Embryonic facial prominence (tissue), 1 donor: ENCODE data around the gene TKT.

Source experiments
- DNase-seq: peaks from one replicate; pipeline ENCODE4 v3.0.0-alpha.2; 2016; ENCODE audit errors: extremely low spot score

The TKT gene

DNA sequence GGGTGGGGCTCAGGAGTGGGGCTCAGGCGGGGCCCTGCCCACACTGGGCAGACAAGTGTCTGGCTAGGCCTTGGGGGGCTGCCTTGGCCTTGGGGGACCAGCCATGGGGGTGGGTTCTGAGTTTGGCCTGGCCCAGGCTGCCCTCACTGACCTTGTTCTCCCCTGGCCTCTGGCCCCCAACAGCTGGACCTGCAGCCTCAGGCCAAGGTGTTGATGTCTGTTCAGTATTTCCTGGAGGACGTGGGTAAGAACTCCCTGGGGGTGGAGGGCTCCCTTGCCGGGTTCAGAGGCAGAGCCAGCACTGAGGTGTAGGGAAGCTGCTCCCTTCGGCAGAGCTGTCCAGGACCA lies 74.8 kb downstream of the TKT start:
- DNase-seq, result no peak

DNA sequence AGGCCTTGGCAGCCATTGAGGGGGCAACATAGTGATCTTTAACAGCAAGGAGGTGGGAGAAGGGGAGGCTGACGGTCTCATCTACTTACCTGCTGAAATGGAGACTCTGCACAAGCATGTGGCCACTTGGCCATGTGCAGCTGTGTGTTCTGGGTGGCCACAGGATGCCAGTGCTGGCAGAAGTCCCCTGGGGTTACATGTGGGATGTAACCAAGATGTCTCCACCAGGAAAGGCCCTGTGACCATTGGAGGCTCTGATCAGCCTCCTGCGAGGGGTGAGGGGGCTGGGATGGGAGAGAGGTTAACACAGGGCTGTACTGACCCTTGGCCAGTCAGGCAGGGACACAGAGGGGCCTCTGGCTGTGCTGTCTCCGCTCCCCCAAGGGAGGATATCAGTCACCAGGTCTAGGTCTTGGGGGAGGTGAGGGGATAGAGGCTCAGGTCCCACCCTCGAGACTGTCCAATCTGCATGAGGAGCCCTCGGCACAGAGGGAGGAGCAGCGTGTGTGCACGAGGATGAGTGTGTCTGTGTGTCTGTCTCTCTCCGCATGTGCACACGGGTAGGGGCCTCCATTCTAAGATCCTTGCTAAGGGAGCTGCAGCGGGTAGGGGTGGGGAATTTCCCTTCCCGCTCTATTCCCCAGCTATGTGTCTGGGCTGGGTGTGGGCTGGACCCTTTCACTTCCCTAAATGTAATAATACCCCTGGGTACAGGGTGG lies 75.4 kb downstream of the TKT start:
- no peak for DNase-seq

DNA sequence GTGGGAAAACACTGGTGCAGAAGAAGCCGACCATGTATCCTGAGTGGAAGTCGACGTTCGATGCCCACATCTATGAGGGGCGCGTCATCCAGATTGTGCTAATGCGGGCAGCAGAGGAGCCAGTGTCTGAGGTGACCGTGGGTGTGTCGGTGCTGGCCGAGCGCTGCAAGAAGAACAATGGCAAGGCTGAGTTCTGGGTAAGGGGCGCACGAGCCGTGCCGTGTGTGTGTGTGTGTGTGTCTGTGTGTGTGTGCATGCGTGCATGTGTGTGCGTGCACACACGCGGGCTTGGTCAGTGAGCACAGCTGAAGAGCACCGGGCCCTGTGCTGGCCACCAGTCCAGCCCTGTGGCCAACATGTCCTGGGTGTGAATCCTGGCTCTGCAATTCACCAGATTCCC lies 76.2 kb downstream of the TKT start:
- DNase-seq, result no peak

DNA sequence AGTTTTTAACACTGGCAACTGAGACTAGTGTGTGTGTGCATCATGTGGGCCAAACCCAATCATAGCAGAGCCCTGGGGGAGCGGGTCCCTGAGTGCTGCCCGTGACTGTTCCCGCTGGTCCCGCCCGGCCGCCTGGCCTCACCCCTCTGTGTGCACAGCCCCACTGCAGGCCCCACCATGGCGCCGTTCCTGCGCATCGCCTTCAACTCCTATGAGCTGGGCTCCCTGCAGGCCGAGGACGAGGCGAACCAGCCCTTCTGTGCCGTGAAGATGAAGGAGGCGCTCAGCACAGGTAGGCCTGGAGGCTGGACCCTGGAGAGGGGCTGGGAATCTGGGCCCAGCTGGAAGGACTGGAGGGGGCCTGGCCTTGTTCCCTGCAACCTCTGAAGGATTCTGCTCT lies 77.6 kb downstream of the TKT start:
- no peak for DNase-seq

DNA sequence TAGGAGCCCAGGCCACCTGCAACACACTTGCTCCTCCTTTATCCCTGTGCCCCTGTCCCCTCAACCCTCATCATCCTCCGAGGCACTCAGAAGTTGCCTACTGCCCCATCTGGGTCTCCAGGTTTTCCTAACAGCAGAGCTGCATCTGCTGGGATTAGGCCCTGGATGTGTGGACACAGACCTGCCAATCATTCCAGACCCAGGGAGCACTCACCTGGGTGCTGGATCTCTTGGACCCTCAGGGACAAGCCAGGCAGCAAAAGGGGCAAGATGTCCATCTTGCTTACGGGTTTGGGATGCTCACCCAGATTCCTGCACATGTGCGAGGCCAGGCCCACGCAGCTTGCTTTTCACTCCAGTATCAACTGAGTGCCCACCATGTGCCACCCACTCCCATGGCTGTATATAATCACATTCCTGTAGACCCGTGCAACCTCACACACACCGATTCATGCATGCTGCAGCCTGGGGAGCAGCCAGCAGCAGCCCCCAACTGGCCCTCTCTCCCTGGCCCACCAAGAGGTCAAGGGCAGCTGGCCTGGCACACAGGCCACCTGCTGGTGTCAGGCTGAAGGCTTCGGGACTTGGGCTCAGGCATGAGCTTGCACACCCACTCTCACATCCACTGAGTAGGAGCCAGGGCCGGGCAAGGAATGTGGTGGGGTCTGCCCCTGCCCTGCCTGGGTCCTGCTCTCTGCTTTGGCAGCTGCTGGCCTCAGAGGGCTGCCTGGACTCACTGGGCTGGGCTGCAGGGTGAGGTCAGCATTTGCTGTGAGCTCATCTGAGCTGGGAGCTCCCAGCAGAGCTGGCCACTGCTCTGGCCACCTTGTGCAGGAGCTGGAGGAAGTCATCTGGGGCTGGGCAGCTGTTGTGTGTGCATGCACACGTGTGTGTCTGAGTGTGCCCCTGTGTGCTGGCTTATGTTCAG lies 79.9 kb downstream of the TKT start:
- no peak for DNase-seq
